B cell (primary cell): ENCODE results near the gene TRIM38. TPM values are rescaled to one million over a fixed set of nuclear protein-coding genes. Genes with fewer than 3 reads are reported as not detected.

ENCODE experiments used
- ATAC-seq: fragments of 200-7000 bp; cut with Tn5 transposase; one replicate; pipeline ENCODE4 v1.10.0; 2021; ENCODE audit warnings: low read depth, mild to moderate bottlenecking, moderate number of reproducible peaks, moderate library complexity
- CTCF ChIA-PET: fragments of 350-600 bp; sonication (Branson Sonifier 250); formaldehyde crosslinking; loops from one replicate; lab custom pipeline; 2021; ENCODE audit warnings: antibody characterized with exemption, inconsistent platforms; lab: Charles Lee
- POLR2A ChIA-PET: fragments of 350-600 bp; sonication (Branson Sonifier 250); formaldehyde crosslinking; loops from one replicate; lab custom pipeline; 2021; ENCODE audit warnings: antibody characterized with exemption; lab: Charles Lee
- DNase-seq: peaks from one replicate; pipeline ENCODE4 v3.0.0; 2013
- H2AFZ ChIP-seq: 2 replicates; pipeline ENCODE4 v1.6.1; 2012; ENCODE audit warnings: mild to moderate bottlenecking, low read depth, low read length; ENCODE audit not compliant: insufficient read depth, poor library complexity, severe bottlenecking
- H3K27ac ChIP-seq, 2 donors: 1 replicate in 1 of 2; 2 replicates in 1 of 2; pipeline ENCODE4 v1.5.1; 2012 to 2013; ENCODE audit warnings: low read length in 2 of 2, mild to moderate bottlenecking in 2 of 2, moderate library complexity in 1 of 2
- H3K27me3 ChIP-seq, 4 experiments: fragments of 200-600 bp in 1 of 4; sonication (generic) in 1 of 4; replicated peaks in 1 of 4; 1 replicate in 2 of 4; 2 replicates in 2 of 4; pipeline versions ENCODE4 v1.6.1 to v1.7.0; 2013 to 2016; ENCODE audit warnings: low read length in 3 of 4, mild to moderate bottlenecking in 2 of 4, mixed read lengths in 1 of 4, moderate library complexity in 1 of 4; ENCODE audit not compliant: insufficient read depth in 4 of 4, control insufficient read depth in 3 of 4; ENCODE audit errors: control extremely low read depth in 1 of 4
- H3K36me3 ChIP-seq, 2 experiments: replicated peaks in 1 of 2; 1 replicate in 1 of 2; 2 replicates in 1 of 2; pipeline versions ENCODE4 v1.6.1 to v1.7.1; 2013; ENCODE audit warnings: low read length in 1 of 2; ENCODE audit not compliant: insufficient read depth in 2 of 2, control insufficient read depth in 1 of 2; ENCODE audit errors: control extremely low read depth in 1 of 2, extremely low read depth in 1 of 2
- H3K4me1 ChIP-seq, 2 donors: fragments of 200-600 bp in 1 of 2; sonication (generic) in 1 of 2; 1 replicate in 1 of 2; 2 replicates in 1 of 2; pipeline versions ENCODE4 v1.5.1 to v1.6.1; 2013 to 2017; ENCODE audit warnings: low read length in 2 of 2; ENCODE audit not compliant: control insufficient read depth in 2 of 2, insufficient read depth in 2 of 2
- H3K4me2 ChIP-seq: replicated peaks from 2 replicates; pipeline ENCODE3; 2012; ENCODE audit warnings: mild to moderate bottlenecking, low read depth, low read length; ENCODE audit not compliant: poor library complexity, severe bottlenecking
- H3K4me3 ChIP-seq, 5 experiments: fragments of 200-600 bp in 1 of 5; sonication (generic) in 1 of 5; 1 replicate in 3 of 5; 2 replicates in 2 of 5; pipeline versions ENCODE4 v1.5.1 to v1.7.0; 2011 to 2016; ENCODE audit warnings: low read length in 4 of 5, mild to moderate bottlenecking in 4 of 5, low read depth in 2 of 5, control low read depth in 1 of 5, moderate library complexity in 1 of 5; ENCODE audit not compliant: insufficient read depth in 1 of 5; ENCODE audit errors: control extremely low read depth in 1 of 5, extremely low read depth in 1 of 5
- H3K79me2 ChIP-seq: fragments of 200-600 bp; sonication (generic); one replicate; pipeline ENCODE4 v1.6.0; 2016; ENCODE audit warnings: low read length; ENCODE audit not compliant: control insufficient read depth, insufficient read depth
- H3K9ac ChIP-seq: fragments of 200-600 bp; sonication (generic); 2 replicates; pipeline ENCODE4 v1.6.1; 2017; ENCODE audit warnings: mild to moderate bottlenecking, low read length, moderate library complexity
- H3K9me3 ChIP-seq, 3 donors: one replicate each; pipeline versions ENCODE4 v1.6.1 to v1.7.1; 2013; ENCODE audit warnings: low read length in 2 of 3; ENCODE audit not compliant: control insufficient read depth in 2 of 3, insufficient read depth in 1 of 3; ENCODE audit errors: control extremely low read depth in 1 of 3
- H4K20me1 ChIP-seq: 2 replicates; pipeline ENCODE4 v1.6.0; 2012; ENCODE audit warnings: mild to moderate bottlenecking, low read length; ENCODE audit not compliant: insufficient read depth, control insufficient read depth, poor library complexity, severe bottlenecking
- H3K27ac Mint-ChIP-seq: one replicate; pipeline ENCODE4 v1.8.0; 2021; ENCODE audit warnings: mixed read lengths
- H3K27me3 Mint-ChIP-seq: one replicate; pipeline ENCODE4 v1.8.0; 2021; ENCODE audit warnings: mixed read lengths
- H3K4me1 Mint-ChIP-seq: one replicate; pipeline ENCODE4 v1.8.0; 2021; ENCODE audit warnings: mixed read lengths
- H3K4me3 Mint-ChIP-seq: one replicate; pipeline ENCODE4 v1.8.0; 2021; ENCODE audit warnings: mixed read lengths
- H3K9me3 Mint-ChIP-seq: one replicate; pipeline ENCODE4 v1.8.0; 2022; ENCODE audit warnings: mixed read lengths; ENCODE audit not compliant: insufficient read depth
- CTCF ChIP-seq: fragments of 200-600 bp; IDR thresholded peaks from one replicate; pipeline ENCODE4 v1.8.0; 2022; ENCODE audit warnings: antibody characterized with exemption, mild to moderate bottlenecking
- EZH2 ChIP-seq: IDR thresholded peaks from 2 replicates; pipeline ENCODE4 v1.6.1; 2012; ENCODE audit warnings: borderline replicate concordance, low read depth, mild to moderate bottlenecking, moderate library complexity, low read length; ENCODE audit not compliant: insufficient read depth, poor library complexity, severe bottlenecking
- WGBS: methylation state at CpG from one replicate; pipeline ENCODE4 v1.1.5; 2013; ENCODE audit warnings: missing lambda C conversion rate; ENCODE audit not compliant: insufficient coverage; 5-methylcytosine and 5-hydroxymethylcytosine counted together
- intact Hi-C: fragments of 100-400 bp; cut with micrococcal nuclease; formaldehyde crosslinking; loops from one replicate; pipeline ENCODE4 v1.10.0; 2022
- polyA plus RNA-seq: library from polyadenylated mRNA; depleted of rRNA; stranded (reverse); fragments of >200 nt; gene quantifications from 2 replicates; pipeline ENCODE4 v1.2.3, GENCODE V29; 2012
- total RNA-seq, 2 donors: library from RNA; stranded (reverse); fragments of 120-200 nt in 1 of 2; gene quantifications; 1 replicate in 1 of 2; 2 replicates in 1 of 2; pipeline versions ENCODE4 v1.2.3 to v1.2.4, GENCODE V29; 2013 to 2022

TRIM38 gene
- total and polyA plus RNA-seq, 2 donors (not counting 1 experiment from before 2014, with no cell fraction given), result 29.3 to 57.2 TPM

DNA sequence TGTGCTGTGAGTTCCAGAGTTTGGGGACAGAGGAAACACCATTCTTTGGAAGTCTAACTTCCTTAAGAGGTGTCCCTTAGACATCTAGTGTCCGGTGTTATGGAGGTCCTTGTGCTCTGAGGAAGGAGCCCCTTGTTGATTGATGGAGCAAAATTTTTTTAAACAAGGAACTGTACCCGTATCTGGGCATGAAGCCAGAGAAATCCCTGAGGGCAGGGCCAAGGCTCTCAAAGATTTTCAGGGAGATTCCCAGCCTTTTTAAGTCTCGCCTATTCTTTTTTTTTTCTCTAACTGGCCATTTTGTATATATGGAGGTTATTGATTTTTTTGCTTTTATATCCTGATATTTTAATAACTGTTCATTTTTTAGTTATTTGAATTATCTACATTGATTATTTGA lies 45.9 kb downstream of the TRIM38 start:
- Histone ChIP-seq H2AFZ (no peak overlapping the region), H4K20me1 (no peaks in the 10 kb centered on the region), H3K9me3 (no peaks in the 10 kb centered on the region), H3K4me3 (no peak overlapping the region), H3K9ac (no peak overlapping the region), H3K36me3 (peaks cover 0 to 3% of the 10 kb centered on the region in 2 experiments), H3K4me1 (no peaks in the 10 kb centered on the region), H3K79me2 (no peaks in the 10 kb centered on the region), H3K27me3 (no peaks in the 10 kb centered on the region), H3K4me2 (no peak overlapping the region), H3K27ac (no peak overlapping the region)
- ATAC-seq, result no peak
- no peaks in the 10 kb centered on the region for H3K27me3 Mint-ChIP-seq
- TF ChIP-seq EZH2 (no peak), CTCF (no peak)
- H3K27ac Mint-ChIP-seq, result no peak overlapping the region
- ChIA-PET CTCF (interaction anchor here (0.7 to 3.3 kb wide), 2 partner anchors 15 to 78 kb away, joined by 3 to 16 read pairs; no protein-coding TSS in a partner anchor), POLR2A (no interaction called here)
- no peaks in the 10 kb centered on the region for H3K4me1 Mint-ChIP-seq
- 86% methylated on average over 1 of the region's 3 CpGs for WGBS
- no peak overlapping the region for H3K4me3 Mint-ChIP-seq
- no peaks in the 10 kb centered on the region for H3K9me3 Mint-ChIP-seq
- intact Hi-C loops, result no loop called here
- no peak for DNase-seq

GRCh38 chr6:26009817-26010216 lies 47.2 kb downstream of the TRIM38 start:
- intact Hi-C loops, result no loop called here

More at GRCh38 chr6:26009817-26010216, 47.2 kb downstream of the TRIM38 start:
- Histone ChIP-seq H3K4me2 (no peak overlapping the region), H3K27ac (no peak overlapping the region), H3K4me1 (no peaks in the 10 kb centered on the region), H3K4me3 (no peak overlapping the region), H2AFZ (no peak overlapping the region), H3K9ac (no peak overlapping the region), H4K20me1 (no peaks in the 10 kb centered on the region), H3K9me3 (no peaks in the 10 kb centered on the region), H3K36me3 (no peaks in the 10 kb centered on the region), H3K79me2 (no peaks in the 10 kb centered on the region), H3K27me3 (no peaks in the 10 kb centered on the region)
- WGBS, result 100% methylated on average over 1 of the region's 4 CpGs
- DNase-seq, result no peak
- ChIA-PET CTCF (interaction anchor here (0.8 to 3.3 kb wide), 4 partner anchors 16 to 745 kb away, joined by 3 to 16 read pairs (median 4); no protein-coding TSS in a partner anchor), POLR2A (no interaction called here)
- TF ChIP-seq CTCF (no peak), EZH2 (no peak)
- Mint-ChIP-seq H3K27ac (no peak overlapping the region), H3K27me3 (no peaks in the 10 kb centered on the region), H3K4me3 (no peak overlapping the region), H3K9me3 (no peaks in the 10 kb centered on the region), H3K4me1 (no peaks in the 10 kb centered on the region)
- no peak for ATAC-seq
